Astrocyte of the cerebellum (primary cell): ENCODE results near the gene UBR3.

ENCODE experiments used
- DNase-seq: peaks from one replicate; pipeline ENCODE4 v3.0.0-alpha.2; 2011; ENCODE audit warnings: low read depth
- H3K4me3 ChIP-seq: 2 replicates; pipeline ENCODE4 v1.5.1; 2011; ENCODE audit warnings: mild to moderate bottlenecking, low read depth, low read length, moderate library complexity
- CTCF ChIP-seq: IDR thresholded peaks from 2 replicates; pipeline ENCODE4 v1.5.1; 2012; ENCODE audit warnings: low read length, low read depth, moderate library complexity, mild to moderate bottlenecking; ENCODE audit errors: missing control alignments
- in situ Hi-C: cut with HindIII; loops from 2 replicates; pipeline ENCODE4 v1.10.0; 2017; ENCODE audit warnings: low sequenced_read_pairs

The UBR3 gene

GRCh38 chr2:170070778-170071177, 243.5 kb downstream of the UBR3 start:
- in situ Hi-C loops, result no loop called here
- no peak for DNase-seq
- TF ChIP-seq CTCF, result no peak
- no peak overlapping the region for H3K4me3 ChIP-seq

GRCh38 chr2:170073288-170073687, 246.0 kb downstream of the UBR3 start:
- in situ Hi-C loops, result no loop called here
- TF ChIP-seq CTCF, result no peak
- peak; percentile 80 for DNase-seq
- no peak overlapping the region for H3K4me3 ChIP-seq

GRCh38 chr2:170076189-170076588, 248.9 kb downstream of the UBR3 start:
- in situ Hi-C loops, result no loop called here
- TF ChIP-seq CTCF, result no peak
- no peak overlapping the region for H3K4me3 ChIP-seq
- no peak for DNase-seq

- no peak for DNase-seq
- no peak for TF ChIP-seq CTCF
- no peak overlapping the region for H3K4me3 ChIP-seq
- in situ Hi-C loops, result no loop called here
These were observed 250.7 kb downstream of the UBR3 start for GRCh38 chr2:170077830-170078569.

- no peak for TF ChIP-seq CTCF
These were observed 257.7 kb downstream of the UBR3 start for GRCh38 chr2:170084820-170085491.

GRCh38 chr2:170086117-170086688, 258.9 kb downstream of the UBR3 start:
- TF ChIP-seq CTCF, result no peak
- in situ Hi-C loops, result no loop called here
- no peak for DNase-seq
- no peak overlapping the region for H3K4me3 ChIP-seq

More at GRCh38 chr2:170084820-170085491, 257.7 kb downstream of the UBR3 start:
- no peak for DNase-seq
- in situ Hi-C loops, result no loop called here
- no peak overlapping the region for H3K4me3 ChIP-seq
